Neural progenitor cell (in vitro differentiated cells): Measurements from ENCODE around the gene METRN.

Experiments used
- EZH2 ChIP-seq: fragments of 200-600 bp; sonication (generic); IDR thresholded peaks from 2 replicates; pipeline ENCODE4 v1.6.1; 2017; ENCODE audit warnings: antibody characterized with exemption, mild to moderate bottlenecking, moderate library complexity
- EZH2phosphoT487 ChIP-seq: fragments of 200-600 bp; sonication (generic); IDR thresholded peaks from 2 replicates; pipeline ENCODE4 v1.6.1; 2017; ENCODE audit warnings: antibody characterized with exemption
- TF ChIP-seq, protein P1 (sequence below): fragments of 200-600 bp; sonication (generic); IDR thresholded peaks from 2 replicates; pipeline ENCODE4 v1.5.1; 2017; ENCODE audit warnings: antibody characterized with exemption, mild to moderate bottlenecking

DNA sequence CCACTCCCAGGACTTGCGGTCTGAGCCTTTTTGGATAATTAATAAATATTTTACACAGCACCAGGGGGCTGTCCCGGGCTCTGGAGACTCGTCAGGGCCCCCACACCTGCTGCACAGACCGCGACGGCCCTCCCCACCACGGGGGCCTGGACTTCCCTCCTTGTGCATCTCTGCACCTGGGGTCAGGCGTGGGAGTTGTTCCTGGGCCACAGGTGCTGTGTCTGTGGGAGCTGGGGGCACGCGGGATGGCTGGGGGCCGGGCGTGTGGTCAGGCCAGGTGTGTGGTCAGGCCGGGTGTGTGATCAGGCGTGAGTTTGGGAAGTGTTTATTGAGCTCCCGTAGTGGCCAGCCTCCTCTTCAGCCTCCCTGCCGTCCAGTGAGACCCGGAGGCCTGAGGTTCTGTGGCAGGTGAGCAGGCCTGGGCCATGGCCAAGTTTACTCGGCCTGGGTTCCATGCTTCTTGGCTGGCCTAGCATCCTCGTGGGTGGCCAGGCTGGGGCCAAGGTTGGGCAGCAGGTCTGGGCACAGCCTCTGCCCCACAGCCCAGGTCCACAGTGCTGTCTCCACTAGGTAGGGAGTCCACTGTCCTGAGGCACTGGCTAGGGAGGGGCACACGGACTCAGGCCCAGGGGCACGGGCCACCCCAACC is 36.6 kb upstream of the METRN start:
- TF ChIP-seq EZH2 (no peak), EZH2phosphoT487 (no peak)
- TF ChIP-seq, protein P1, sequence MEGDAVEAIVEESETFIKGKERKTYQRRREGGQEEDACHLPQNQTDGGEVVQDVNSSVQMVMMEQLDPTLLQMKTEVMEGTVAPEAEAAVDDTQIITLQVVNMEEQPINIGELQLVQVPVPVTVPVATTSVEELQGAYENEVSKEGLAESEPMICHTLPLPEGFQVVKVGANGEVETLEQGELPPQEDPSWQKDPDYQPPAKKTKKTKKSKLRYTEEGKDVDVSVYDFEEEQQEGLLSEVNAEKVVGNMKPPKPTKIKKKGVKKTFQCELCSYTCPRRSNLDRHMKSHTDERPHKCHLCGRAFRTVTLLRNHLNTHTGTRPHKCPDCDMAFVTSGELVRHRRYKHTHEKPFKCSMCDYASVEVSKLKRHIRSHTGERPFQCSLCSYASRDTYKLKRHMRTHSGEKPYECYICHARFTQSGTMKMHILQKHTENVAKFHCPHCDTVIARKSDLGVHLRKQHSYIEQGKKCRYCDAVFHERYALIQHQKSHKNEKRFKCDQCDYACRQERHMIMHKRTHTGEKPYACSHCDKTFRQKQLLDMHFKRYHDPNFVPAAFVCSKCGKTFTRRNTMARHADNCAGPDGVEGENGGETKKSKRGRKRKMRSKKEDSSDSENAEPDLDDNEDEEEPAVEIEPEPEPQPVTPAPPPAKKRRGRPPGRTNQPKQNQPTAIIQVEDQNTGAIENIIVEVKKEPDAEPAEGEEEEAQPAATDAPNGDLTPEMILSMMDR, result no peak
